GM19035 (cell line): Measurements from ENCODE around the gene TNS1.

Experiments
- ATAC-seq: cut with Tn5 transposase; IDR thresholded peaks from one replicate; pipeline ENCODE4 v1.9.1; 2021; ENCODE audit not compliant: unreplicated experiment

Gene TNS1

DNA sequence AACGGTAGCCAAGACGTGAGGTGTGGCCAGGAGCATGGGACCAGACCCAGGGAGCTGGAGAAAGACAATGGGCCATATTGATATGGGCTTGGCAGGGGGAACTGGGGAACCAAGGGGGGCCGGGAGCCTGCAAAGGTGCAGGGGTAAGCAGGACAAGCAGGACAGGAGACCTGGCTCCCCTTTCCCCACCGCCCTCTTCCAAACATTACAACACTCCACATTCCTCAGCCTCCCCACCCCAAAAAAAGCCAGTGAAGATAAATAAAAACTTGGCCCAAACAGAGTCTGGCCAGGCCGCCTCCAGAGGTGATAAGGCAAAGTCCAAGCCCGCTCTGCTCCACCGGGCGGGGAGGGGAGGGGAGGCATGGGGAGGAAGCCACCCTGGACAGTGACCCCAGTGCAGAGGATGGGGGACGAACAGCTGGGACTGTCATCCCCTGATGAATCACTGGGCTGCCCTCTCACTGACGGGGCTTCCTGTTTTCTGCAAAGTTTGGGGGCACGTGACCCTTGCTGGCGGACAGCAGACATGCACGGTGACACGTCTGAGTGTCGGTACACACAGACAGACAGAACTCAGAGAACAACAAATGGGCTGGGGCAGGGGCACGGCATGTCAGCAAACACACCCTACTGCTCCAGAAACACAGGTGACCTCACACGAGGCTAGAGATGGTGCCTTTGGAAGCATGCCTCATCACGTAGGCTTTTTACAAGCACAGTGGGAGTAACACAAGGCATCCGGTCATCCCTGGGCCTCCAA, 100.2 kb downstream of the TNS1 start:
- ATAC-seq: no peak

DNA sequence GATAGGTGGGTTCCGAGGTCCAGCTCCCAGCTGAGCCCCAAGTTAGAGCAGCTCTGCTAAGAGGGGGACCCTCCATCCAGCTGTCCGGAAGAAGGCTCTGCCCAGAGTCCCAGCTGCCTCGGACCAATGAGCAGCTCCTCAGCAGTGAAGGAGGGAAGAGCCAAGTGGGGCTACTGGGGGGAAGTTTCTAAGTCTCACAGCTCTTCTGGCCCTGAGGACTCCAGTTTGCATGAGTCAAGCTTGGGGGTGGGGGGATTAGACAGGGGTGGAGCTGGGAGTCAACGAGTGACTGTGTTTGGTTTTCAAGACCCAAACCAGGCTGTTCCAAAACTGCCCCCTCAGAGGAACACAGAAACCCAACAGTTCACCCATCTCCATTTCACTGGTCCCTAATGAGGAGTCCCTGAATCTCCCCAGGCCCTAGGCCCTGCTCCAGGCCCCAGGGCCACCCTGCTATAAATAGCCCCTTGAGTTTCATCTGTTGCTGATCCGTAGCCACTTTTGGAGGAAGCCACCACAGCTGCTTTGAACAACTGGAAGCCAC, 100.9 kb downstream of the TNS1 start:
- no peak for ATAC-seq

DNA sequence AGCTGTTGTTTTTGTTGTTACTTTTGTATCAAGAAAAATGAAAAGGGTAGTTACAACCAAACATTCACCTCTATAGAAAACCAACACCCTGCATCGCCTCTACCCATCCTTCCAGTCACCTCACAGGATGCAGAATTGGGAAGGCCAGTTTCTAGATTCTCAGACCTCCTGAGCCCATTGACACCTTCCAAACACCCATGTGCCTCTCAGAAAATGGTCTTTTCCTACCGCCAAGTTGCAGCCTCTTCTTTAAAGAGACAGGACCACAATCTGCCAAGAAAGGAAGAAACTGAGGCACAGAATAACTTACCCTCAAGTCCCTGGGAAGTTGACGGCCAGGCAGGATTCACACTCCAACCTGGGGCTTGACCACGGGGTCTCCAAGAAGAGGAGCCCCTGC, 101.4 kb downstream of the TNS1 start:
- no peak for ATAC-seq

DNA sequence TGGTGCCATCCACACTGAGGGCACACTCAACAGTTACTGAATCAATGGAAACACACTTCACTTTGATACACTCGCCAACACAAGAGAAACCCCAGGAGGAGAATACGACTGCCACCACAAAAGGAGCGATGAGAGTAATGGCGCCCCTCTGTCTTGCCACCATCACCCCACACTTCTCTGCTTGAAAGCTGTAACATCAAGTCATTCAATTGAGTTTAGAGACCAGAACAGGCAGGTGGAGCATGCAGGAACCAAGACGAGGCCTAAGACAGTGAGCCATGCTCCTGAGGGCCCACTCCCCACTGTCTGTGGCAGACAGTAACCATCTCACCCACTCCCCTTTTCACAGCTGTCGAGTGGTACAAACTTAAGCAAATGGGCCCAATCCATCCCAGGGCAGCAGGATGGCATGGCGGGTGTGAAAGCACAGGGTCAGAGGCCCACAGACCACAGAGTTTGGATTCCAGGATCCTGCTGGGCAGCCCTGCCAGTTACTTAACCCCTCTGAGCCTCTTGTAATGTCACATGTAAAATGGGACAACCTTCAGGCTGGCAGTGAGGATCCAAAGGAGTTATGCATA, 101.9 kb downstream of the TNS1 start:
- no peak for ATAC-seq

DNA sequence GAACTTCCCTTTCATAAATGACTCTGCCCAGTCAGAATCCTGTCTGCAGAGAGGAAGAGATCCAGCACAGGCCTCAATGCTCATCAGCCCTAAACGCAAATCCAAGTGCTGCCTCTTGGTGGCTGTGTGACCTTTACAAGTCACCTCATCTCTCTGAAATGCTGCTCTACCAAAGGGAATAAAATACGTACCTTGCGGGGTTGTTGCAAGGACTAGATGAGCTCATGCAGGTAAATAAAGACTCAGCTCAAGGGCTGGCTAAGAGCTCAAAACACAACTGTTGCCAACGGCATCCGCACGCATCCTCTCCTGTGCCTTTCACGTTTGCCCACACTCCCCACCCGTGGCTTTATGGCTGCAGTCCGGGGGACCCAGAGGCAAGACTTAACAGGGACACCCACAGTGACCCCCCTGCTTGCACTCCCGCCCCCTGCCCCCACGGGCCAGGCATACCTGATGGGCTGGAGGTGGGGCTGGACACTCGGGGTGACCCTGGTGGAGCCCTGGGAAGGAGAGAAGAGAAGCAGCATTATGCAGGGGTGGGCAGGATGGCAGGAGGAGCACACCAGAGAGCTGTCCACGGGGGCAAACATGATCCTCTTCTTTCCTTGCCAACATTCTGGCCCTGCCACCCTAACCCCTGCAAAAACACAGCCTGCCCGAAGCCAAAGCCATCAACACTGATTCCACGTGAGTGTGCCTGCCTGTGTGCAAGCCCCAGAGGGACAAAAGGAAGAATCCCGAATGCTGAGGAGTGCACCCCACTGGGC, 102.6 kb downstream of the TNS1 start:
- ATAC-seq: no peak

DNA sequence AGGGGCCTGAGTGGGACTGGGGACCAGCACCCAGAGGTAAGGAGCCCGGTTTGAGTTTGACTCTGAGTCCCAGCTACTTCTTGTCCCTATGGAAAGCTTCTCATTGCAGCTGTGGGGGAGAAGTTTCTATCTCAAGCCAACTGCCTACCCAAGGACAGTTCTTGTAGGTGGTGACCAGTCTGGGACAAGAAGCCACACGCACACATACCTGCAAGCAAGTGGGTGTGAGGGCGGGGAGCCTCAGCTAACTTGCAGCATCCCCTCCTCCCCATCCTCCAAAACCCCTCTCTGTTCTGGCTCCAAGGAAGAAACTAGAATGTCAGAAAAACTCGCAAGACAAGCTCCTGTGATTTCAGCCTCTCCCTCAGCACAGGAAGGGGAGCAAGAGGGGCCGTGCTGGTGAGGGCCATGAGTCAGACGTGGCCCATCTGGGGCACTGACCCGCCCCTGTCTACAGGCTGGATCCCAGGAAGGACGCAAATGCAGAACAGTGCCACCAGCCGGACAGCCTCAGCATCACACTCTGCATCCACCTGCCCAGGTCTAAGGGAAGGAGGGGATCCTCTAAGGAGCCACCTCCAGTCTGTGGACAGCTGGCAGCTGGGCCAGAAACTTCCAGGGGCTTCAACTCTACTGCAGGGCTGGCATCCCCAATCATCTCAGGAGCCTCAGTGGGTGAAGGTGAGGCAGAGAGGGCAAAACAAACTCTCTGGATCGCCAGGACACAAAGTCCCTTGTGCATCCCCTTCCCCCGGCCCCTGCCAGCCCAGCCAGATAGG, 103.4 kb downstream of the TNS1 start:
- ATAC-seq: no peak

DNA sequence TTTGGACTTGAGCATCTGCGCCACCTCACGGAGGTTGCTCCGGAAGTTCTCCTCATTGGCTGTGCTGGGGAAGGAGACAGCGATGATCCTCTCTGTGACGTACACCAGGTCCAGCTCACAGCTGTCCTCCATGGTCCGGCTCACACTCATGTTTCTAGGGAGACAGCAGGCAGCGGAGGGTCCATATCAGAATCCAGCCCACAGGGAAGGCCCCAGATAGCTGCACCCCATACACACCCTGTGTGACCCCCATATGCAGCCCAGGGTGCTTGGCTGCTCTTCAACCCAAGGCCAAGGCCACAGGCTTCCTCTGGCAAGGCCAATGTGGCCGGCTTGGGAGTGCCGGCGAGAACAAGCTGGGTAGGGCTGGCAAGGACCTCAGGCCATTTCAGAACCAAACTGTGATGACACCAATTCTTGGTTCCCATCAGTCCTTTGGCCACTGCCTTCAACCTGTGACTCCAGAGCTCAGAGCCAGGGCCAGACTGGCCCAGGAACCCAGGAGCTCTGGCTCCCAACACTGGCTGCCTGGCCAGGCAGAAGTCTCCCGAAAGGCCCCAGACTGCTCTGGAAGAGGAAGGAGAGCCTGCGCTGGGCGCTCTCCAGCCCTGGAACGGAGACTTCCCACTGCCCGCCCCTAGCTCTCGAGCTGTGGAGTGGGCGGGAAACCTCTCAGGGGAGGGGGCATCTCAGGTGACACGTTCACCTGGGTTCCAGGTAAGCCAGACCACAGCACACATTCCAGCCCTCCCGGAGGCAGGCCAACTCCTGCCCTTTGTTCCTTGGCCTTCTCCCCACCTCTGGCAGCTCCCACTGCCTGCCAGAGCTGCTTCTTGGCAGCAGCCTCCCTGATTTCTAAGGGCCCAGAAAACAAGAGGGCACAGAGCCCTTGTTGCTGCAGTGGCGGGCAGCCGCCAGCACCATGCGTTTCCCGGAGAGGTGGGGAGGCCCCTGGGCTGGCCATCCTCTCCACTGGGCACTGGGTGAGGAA, 104.7 kb downstream of the TNS1 start:
- no peak for ATAC-seq

DNA sequence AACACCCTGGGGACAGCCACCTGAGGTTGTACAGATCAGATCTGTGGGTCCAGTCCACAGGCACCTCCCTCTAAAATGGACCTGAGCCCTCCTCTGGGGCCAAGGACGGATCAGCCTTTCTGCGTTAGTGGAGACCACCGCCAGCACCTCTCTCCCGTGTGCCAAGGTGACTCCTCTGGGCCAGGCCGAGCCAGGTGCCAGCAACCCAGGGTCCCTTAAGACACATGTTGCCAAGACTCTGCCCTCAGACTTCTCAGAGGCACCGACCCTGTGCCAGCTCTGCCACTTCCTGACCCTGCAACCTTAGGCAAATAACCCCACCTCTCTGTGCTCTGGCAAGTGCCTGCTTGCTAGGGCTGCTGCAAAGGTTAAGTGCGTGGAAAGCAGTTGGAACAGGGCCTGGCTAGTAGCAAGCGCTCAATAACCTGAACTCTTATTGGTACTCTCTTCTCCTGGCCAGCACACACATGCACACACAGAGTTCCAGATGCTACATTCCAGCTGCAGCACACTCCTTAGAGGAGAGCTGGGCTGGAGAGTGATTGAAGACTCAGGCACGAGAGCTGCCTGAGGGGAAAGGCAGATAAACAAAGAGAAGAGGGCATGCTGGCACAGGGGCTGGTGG, 105.6 kb downstream of the TNS1 start:
- no peak for ATAC-seq

DNA sequence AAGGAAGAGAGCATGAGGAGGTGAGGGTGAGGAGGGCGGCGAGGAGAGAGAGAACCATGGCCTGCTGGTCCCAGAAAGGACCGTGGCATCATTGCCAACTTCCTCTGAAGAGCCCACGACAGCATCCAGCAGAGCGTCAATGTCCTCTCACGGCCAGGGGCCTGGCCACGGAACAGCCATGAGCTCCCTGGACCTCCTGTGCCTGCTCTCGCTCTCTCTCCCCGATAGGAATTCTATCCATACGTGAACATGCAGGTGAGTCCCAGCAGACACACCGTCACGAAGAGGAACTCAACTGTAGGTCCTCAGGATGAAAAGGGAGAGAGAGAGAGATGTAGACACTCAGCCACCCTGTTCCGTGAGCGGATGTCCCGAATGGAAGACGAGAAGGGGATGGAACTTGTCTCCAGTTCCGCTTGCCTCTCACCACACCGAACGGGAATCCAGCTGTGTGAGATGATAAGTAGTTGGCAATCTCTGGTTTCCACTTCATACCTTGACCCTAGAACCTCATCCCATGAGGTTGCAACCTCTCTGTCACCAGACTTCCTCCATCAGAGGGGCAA, 107.6 kb downstream of the TNS1 start:
- ATAC-seq: no peak

DNA sequence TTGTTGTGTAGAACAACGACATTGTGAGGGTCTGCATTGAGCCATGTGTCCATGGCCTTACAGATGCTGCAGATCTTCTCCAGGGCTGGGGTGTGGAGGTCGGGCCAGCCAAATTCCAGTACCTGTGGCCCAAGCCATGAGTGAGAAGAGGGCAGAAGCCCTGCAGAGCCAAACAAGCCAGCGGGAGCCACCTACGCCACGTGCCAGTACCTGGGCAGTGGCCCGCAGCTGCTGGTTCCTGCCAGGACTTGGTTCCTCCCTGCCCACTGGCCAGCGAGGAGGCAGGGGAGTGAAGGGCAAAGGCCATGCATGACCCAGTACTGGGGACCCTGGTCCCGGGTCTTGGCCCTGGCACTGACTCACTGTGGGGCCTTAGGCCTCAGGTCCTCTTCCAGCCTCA, 109.4 kb downstream of the TNS1 start:
- no peak for ATAC-seq

DNA sequence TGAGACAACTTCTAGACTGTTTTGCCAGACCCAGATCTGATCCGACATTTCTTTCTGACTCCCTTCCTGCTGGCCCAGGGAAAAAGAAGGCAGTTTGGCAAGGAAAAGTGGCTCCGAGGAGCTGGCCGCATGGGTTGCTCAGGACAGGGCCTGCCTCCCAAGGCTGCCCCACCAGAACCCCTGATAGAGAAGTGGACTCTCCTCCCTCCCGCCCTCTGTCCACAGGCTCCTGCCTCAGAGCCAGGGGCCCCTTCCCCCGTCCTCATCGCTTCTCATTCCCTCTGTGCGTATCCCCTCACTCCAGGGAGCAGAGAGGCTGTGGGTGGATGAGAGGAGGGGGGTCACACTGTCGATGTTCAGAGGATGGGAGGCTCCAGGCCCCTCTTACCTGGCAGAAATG, 110.2 kb downstream of the TNS1 start:
- ATAC-seq: no peak

DNA sequence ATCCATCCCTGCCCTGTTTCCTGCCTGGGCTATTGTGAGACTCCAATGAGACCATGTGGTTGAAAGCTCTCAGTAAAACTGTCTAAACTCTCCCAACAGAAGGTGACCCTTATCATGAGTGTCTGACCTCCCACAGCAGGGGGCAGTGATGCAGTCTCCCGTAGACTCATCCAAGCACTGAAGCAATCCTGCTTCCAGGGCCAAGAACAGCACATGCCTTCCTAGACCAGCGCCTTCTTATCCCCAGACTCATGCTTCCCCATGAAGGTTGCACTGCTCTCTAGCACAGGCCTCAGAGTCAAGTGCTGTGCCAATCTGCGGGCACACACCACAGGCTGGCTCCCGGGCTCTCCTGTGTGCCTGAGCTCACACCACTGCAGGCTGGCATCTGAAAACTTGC, 112.3 kb downstream of the TNS1 start:
- ATAC-seq: no peak

DNA sequence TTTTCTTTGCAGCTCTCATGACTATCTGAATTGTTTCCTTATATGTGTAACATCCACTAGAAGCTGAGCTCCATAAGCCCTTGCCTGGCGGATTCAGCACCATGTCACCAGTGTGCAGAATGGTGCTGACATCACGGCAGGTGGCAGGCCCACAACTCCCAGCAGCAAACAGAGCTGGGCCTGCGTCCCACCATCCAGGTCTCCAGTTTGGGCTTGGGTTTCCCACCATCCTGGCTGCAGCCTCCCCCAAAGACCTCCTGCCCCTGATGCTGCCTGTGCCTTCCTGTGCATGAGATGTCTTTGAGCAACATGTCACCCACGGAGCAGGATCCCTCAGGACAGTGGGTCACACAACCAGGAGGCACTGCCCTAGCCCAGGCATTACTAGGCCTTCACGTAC, 113.1 kb downstream of the TNS1 start:
- no peak for ATAC-seq

DNA sequence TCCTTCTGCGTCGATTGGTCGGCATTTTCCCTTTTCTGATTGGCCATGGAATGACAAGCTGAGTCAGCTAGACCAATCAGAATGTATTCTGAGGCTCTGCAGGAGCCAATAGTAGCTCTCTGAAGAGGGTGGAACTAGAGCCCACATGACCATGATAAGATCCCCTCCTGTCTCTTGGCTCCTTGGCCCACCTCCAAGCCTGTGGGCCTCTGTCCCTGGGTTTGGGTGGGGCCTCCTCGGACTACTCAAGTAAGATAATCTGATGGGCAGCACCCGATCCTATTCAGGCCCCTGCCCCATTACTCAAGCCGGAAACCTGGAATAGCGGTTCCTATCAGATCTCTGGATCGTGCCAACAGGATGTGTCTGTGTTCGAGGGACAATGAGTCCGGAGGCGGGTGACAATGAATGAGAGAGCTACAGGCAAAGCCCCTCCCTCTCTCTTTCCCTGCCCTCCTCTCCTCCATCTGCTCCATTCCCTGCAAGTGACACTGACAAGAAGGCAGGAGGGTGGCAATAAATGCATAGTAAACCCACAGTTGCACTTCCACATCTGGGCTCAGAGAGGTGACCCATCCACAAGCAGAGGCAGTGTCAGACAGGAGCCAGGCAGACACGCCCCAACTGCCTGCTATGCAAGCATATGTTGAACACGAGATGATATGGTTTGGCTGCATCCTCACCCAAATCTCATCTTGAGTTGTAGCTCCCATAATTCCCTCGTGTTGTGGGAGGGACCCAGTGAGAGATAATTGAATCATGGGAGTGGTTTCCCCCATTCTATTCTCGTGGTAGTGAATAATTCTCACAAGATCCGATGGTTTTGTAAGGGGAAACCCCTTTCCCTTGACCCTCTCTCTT, 114.7 kb downstream of the TNS1 start:
- no peak for ATAC-seq

DNA sequence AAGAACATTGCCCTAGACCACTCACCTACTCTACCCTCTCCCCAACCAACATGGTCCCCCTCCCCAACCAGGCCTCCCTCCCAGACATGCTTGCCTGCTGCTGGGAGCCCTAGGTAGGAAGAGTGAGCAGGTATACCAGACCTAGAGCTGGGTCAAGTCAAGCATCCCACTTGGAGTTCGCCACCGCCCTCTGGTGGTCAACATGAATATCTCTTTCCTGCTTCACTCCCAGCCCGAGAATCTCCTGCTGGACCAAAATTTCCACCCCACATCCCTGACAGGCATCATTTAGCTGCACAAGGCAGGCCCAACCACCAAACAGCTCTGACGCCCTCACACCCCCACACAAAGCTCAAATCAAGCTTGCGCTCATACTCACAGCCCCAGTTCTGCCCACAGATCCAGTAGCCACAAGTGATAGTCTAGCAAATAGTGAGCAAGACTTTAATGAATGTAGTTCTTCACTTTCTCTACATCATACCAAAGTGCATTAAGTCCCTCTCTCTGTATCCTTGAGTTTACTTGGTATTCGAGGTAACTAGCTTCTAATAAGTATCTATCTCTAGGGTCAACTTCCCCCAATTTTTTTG, 116.0 kb downstream of the TNS1 start:
- peak; percentile 64 for ATAC-seq

DNA sequence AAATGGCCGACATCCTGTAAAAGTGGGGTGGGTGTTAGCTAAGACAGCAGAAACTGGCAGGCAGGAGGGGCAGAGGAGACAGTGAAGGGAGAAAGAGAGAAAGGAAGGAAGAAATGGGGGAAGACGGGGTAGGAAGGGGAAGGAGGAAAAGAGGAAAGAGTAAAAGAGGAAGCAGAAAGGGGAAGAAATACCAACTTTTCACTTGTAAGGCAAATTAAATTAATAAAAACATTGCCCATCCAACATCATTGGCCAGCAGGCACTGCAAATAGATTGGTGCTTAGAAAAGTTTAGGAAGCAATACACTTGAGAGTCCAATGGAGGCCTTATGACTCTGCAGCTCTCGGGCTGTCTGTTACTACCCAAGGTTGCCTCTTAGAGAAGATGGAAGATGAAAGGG, 116.7 kb downstream of the TNS1 start:
- no peak for ATAC-seq

DNA sequence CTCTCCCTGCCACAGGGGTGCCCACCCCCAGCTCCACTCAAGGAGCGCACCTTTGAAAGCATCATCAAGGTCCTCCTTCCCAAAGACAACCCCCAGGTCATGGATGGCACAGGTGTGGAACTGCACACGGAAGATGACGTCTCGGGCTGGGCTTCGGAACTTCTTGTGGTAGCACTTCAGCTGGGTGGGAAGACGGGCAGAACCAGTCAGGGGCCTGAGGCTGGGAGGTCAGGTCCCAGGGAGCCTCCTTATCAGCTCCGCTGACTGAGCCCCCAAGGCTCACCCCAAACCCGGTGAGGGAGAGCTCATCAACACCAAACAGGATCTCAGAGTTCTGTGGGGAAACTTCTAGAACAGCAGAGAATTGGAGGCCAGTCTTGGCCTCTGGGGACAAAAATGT, 117.8 kb downstream of the TNS1 start:
- no peak for ATAC-seq

DNA sequence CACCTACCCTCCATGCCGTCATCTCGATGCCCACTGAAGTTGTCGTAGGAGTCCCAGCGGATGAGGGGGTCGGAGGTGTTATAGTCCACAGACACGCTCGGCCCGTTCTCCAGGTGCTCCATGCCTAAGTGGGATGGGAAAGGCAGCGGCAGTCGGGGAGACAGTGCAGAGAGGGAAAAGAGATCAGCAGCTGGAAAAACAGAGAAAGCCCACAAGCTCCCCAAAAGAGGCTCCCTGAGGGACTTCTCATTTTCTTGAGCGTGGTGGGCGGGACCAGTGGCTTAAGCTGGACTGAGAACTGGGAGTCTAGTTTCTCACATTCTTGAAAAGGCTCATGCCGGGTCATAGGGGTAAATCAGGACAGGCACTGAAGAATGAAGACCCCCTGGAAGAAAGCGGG, 121.9 kb downstream of the TNS1 start:
- ATAC-seq: no peak
